GM19468 (cell line): ENCODE results near the gene BCO1.
"Not testable (repeated sequence)": the region's sequence is repeated elsewhere in the genome, so short reads cannot be mapped to it uniquely, and the experiment has no call there.

ENCODE experiments used
- ATAC-seq: cut with Tn5 transposase; IDR thresholded peaks from one replicate; pipeline ENCODE4 v1.9.1; 2021; ENCODE audit warnings: mild to moderate bottlenecking, moderate library complexity, moderate number of reproducible peaks; ENCODE audit not compliant: unreplicated experiment; ENCODE audit errors: extremely low read depth

Gene BCO1, protein sequence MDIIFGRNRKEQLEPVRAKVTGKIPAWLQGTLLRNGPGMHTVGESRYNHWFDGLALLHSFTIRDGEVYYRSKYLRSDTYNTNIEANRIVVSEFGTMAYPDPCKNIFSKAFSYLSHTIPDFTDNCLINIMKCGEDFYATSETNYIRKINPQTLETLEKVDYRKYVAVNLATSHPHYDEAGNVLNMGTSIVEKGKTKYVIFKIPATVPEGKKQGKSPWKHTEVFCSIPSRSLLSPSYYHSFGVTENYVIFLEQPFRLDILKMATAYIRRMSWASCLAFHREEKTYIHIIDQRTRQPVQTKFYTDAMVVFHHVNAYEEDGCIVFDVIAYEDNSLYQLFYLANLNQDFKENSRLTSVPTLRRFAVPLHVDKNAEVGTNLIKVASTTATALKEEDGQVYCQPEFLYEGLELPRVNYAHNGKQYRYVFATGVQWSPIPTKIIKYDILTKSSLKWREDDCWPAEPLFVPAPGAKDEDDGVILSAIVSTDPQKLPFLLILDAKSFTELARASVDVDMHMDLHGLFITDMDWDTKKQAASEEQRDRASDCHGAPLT

GRCh38 chr16:81238296-81239011, at the start of gene BCO1:
BCO1 (plus strand) TSS chr16:81238689; CDS start chr16:81238909, 220 bp downstream.
- ATAC-seq: no peak

DNA sequence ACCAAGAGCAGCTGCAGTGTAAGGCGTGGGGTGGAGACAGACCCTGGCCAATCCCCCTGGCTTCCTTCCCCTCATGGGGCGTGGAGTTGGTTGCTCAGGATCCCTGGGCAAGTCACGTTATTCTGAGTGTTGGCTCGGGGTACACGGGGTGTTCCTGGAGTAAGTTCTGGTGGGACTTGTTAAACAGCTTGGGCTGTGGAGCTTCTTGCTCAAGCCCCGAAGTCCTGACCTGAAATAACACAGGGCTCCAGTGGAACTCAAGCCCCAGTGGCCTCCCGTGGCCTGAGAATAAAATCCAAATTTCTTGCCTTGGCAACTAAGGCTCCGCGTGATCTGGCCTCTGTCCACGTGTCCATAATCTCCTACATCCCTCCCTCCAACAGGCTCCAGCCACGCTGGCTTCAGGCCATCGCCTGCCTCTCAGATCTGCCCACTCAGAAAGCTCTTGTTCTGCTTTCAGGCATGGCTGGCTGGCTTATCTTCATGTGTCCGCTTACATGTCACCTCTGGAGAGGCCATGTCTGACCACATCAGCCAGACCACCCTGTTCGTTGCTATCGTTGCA, 49.3 kb upstream of the BCO1 start:
- ATAC-seq: no peak

- no peak for ATAC-seq
Observed at GRCh38 chr16:81190667-81191066, 47.8 kb upstream of the BCO1 start.

- ATAC-seq: no peak
Observed at GRCh38 chr16:81195885-81196534, 42.5 kb upstream of the BCO1 start.

GRCh38 chr16:81198635-81199034, 39.9 kb upstream of the BCO1 start:
- ATAC-seq: no peak

- no peak for ATAC-seq
Observed at GRCh38 chr16:81201267-81201666, 37.2 kb upstream of the BCO1 start.

DNA sequence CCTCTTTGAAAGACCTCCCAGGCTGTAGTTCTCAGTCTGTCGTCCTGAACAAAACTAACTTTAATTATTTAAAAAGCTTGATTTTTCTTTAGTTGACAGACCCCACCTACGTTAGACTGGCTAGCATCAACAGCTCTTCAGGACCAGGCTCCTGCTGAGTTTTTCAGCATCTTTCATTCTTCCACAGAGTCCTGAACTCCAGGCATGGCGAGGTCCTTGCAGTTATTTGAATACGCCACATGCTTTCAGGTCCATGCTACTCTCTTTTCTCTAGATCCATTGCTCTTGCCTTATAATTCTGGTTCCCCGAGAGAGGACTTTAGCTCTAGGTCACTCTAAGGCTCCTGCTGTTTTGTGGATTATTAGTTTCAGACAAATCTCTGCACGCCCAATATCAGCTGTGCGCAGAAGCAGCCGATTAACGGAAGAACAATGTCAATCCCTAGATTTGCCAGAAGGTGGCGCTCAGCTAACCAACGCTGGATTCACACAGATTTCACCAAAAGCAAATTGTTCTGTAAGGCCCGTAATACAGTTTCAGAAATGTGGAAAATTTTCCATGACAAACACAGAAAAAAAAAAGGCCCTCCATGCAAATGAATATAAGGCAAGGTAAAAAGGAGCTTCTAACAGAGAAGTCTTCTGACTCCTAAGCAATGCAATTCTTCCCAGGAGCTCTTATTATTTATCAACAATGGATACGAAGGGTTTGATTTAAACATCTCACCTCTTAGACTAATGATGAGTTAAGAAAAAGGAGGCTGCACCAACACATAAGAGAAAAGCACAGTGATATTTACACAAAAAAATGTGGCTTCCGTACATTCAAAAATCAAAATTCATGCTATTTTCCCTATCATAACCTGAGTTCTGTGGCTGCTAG, 33.5 kb upstream of the BCO1 start:
- no peak for ATAC-seq

- no peak for ATAC-seq
Observed at GRCh38 chr16:81207076-81207475, 31.4 kb upstream of the BCO1 start.

DNA sequence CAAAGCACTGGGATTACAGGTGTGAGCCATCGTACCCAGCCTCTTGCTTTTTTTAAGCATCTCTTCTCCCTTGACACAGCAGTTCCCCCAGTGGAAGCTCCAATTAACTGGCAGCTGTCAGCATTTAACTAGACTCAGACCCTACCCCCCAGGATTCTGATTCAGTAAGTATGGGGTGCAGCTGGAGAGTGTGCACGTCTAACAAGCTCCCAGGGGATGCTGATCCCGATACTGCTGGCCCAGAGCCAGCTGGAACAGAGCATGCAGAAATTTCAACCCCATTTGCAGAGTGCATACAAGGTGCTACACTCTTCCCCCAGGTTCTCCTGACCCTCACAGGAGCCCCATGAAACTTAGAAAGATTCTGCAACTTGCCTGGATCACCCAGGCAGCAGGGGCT, 27.7 kb upstream of the BCO1 start:
- ATAC-seq: no peak

GRCh38 chr16:81212830-81213465, 25.5 kb upstream of the BCO1 start:
- ATAC-seq: no peak

- no peak for ATAC-seq
Observed at GRCh38 chr16:81214745-81215166, 23.7 kb upstream of the BCO1 start.

DNA sequence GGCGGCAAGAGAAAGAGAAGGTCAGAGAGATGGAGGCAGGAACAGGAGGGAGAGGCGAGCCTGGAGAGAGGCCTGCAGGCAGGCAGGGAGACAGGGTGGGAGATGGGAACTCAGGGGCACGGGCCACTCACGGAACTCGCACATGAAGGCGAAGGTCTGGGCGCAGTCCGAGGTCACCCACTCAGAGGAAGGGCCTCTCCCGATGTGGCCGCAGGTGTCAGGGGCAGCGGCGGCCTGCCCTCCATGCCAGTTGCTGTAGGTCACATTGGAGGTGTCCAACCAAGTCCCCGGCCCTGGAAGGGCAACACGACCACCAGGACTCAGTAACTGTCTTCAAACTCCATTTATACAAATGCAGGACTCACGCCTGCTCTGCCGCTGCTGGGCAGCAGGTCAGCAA, 22.4 kb upstream of the BCO1 start:
- ATAC-seq: no peak

DNA sequence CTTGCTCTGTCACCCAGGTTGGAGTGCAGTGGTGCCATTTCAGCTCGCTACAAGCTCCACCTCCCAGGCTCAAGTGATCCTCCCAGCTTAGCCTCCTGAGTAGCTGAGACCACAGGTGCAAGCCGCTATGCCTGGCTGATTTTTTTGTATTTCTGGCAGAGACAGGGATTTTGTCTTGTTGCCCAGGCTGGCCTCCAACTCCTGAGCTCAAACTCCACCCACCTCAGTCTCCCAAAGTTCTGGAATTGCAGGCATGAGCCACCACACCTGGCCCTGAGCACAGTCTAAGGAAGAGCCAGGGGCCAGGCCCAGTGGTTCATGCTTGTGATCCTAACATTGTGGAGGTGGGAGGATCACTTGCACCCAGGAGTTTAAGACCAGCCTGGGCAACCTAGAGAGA, 21.8 kb upstream of the BCO1 start:
- ATAC-seq: no peak

- no peak for ATAC-seq
Observed at GRCh38 chr16:81219151-81219550, 19.3 kb upstream of the BCO1 start.

DNA sequence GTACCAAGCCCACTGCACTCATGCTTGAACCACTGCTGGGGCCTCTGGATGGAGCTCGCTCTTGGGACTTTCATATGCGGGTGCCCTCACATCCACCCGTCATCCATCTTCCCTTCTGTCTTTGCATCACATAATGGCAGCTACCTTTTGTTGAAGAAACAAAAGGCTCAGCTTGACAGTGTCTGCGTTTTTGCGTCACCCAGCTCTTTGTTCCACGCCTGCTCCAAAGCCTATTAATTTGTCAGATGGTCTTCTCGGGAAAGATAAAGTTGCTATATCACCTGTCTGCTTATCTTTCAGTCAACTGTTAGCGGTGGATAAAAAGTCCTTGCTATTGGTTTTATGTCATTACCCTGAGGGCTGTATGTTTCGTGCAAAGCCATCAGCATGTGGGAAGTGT, 18.1 kb upstream of the BCO1 start:
- ATAC-seq: no peak

DNA sequence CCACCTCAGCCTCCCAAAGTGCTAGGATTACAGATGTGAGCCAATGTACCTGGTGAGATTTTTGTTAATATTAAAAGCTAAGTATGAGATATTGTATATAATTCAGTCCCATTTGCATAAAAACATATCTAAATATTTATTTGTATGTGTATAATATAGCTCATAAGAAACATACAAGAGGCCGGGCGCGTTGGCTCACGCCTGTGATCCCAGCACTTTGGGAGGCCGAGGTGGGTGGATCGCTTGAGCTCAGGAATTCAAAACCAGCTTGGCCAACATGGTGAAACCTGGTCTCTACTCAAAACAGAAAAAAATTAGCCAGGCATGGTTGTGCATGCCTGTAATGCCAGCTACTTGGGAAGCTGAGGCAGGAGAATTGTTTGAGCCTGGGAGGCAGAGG, 16.8 kb upstream of the BCO1 start:
- no peak for ATAC-seq

- ATAC-seq: no peak
Observed at GRCh38 chr16:81224824-81225223, 13.7 kb upstream of the BCO1 start.

- not testable (repeated sequence) for ATAC-seq
Observed at GRCh38 chr16:81225697-81226096, 12.8 kb upstream of the BCO1 start.

GRCh38 chr16:81227785-81228184, 10.7 kb upstream of the BCO1 start:
- no peak for ATAC-seq
